ENCODE data around the gene HNRNPA3.
A peak's percentile ranks its signal among the peaks of the same experiment; 100 is the strongest.
"Not testable (repeated sequence)": the region's sequence is repeated elsewhere in the genome, so short reads cannot be mapped to it uniquely, and the experiment has no call there.

HNRNPA3 gene

DNA sequence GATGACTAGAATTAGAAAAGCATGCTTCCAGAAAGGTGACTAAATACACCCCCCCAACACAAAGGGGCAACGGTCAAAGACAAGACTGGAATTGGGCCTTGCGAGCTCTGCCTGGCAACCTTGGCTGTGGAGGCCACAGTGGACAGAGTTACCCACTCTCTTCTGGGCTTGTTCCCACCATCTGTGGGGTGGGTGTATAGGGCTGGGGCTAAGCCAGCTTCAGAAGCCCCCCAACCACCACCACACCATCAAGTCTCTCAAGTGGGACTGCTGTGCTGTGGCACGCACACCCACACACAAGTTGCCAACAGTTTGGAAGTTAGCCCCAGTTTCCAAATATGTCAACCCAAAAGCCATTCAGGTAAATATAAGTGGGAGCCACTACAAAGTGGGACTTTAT is 44.1 kb downstream of the HNRNPA3 start:
- no peak for DNase-seq

DNA sequence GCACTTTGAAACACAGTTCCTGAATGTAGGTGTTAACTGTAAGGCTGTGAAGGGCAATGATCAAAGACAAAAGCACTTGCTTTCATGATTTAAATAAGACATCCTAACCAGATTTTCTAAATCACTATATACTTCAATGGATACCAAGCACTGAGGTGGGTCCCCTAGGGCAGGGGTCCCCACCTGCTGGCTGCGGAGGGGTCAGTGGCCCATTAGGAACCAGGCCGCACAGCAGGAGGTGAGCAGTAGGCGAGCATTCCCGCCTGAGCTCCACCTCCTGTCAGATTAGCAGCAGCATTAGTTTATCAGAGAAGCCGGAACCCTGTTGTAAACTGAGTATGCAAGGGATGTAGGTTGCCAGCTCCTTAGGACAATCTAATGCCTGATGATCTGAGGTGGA is 44.9 kb downstream of the HNRNPA3 start:
- no peak for DNase-seq

GRCh38 chr2:177258059-177258458 is 45.5 kb downstream of the HNRNPA3 start:
- DNase-seq: no peak

- no peak for DNase-seq
Observed at GRCh38 chr2:177260379-177260778, 47.8 kb downstream of the HNRNPA3 start.

DNA sequence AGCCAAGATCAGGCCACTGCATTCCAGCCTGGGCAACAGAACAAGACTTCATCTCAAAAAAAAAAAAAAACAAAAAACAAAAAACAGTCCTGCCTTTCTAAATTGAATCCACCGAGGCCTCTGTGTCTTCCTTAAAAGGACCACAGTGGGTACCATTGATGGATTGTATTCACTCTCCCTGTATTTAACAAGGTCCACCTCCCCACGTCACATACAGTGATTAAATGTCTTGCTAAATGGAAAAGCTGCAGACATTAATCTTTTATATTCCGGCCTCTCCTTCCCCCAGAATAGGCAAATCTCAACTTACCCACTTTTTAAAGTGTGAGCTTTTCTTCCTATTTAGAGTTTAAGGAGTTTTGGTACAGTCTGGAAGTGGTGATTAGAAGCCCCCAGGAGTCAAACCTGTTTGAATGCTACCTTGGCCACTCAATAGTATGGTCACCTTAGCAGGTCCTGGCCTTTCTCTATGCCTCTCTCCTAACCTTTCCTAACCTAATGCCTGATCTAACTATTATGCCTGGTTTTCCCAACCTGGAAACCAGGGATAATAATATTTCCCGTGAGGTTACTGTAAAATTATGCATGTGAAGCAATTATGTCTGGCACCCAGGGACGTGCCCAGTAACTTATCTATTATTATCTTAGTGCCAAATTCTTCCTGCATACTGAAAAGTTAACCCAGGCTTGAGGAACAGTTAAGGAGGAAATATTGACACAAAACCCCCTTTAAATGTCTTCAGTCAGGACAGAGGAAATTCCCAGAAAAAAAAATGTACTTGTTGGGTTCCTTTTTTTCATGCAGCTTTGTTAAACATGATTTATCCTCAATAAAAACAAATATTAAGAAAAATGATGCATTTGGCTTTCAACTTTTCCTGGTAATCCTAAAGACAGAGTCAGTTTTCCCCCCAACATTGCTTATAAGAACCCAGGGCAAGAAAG is 48.8 kb downstream of the HNRNPA3 start:
- DNase-seq: no peak

GRCh38 chr2:177262092-177262491 is 49.5 kb downstream of the HNRNPA3 start:
- DNase-seq: no peak

DNA sequence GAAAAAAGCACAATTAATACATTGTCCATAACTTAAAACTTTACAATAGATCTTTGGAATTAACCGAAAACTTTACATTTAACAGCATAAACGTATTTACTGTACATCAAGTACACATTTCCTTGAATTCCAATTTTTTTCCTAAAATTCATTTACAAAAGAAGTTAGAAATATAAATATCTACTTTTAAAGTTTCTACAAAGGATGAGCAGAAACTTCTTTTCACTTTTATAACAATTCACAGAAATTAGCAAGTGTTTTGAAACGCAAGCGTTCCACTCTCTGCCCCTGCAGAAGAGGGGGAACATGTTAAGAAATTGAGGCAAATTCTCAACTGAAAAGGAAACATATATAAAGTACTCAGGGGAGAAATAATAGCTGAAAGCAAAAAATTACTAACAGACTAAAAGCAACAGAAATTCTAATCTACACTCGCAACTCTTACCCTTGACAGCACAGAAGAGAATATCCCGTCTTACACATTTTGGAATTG is 50.4 kb downstream of the HNRNPA3 start:
- DNase-seq: no peak

DNA sequence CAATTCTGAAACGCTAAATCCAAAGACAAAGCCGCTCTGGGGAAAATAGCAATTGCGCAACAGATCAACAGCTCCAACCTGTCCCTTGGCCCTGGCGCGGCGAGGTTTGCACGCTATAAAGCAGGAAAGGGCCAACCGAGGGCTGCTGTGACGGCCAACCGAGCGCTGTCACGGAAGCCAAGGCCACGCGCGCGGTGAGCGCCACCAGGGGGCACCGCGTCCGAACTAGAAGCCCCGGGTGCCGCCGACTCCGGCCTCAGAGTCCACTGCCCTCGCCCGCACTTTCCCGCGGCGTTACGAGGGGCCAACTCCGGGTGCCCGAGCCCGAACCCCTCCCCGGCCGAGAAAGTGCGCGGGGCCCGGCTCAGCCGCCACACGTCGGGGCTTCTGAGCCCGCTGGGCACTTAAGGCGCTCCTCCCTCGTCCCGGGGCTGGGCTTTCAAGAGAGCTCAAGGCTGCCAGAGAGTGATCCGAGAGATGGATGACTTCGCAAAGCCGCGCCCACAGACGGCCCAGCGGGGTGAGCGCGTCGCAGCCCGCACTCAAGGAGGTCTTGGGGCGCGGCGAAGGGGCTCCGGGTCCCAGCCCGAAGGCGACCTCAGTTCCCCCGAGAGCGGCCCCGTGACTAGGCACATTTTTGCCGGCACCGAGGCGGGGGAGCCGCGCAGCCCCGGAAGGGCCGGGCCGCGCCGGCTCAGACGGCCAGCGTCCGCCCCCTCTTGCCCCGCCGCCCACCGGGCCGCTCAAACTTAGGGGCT is 51.0 kb downstream of the HNRNPA3 start:
- peak; percentile 99 for DNase-seq

- DNase-seq: peak; percentile 81
Observed at GRCh38 chr2:177264209-177264692, 51.7 kb downstream of the HNRNPA3 start.

DNA sequence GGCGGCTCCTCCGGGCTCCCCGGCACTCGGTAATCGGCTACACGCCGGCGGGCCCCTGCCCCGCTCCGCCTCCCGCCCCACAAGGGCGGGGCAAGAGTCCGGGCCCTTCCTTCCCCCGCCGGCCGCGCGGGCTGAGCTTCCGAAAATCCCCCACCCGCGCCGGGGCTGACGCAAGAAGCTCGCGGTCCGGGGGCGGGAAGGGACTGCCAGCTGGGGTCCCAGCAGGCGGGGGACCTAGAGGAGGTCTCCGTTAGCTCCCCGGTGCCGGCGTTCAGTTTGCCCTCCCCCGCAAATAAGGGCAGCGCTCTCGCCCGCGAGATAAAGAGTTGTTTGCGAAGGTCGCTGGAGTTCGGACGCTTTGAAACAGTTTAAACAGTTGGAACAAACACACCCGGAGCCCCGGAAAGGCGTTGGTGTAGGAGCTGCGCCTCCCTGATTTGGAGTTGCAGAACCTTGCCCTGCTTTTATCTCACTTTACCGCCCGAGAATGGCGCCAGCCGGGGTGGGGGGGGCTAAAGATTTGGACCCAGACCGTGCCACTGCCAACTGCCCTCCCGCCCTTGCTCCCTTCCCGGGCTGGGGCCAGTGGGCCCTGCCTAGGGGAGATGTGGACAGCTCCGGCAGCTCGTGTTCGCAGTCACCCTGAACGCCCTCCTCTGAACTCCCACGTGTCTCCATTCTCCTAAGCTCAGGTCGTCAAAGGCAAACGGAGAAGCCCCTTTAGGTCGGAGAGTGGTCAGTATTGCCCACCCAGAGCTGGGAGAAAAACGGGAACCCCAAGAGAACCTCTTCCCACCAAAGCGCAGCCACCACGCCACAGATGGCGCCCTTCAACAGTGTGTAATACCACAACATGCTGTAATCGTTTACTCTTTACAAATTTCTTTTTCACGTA is 52.3 kb downstream of the HNRNPA3 start, which contains the start of gene NFE2L2:
TSS of gene NFE2L2 (minus strand) at position 35 of the 895 bp plus-strand sequence. CDS start 151 bp downstream, outside the sequence.
- peak; percentile 97 for DNase-seq

GRCh38 chr2:177265824-177266817 is 53.5 kb downstream of the HNRNPA3 start:
- no peak for DNase-seq

GRCh38 chr2:177266955-177267354 is 54.4 kb downstream of the HNRNPA3 start:
- DNase-seq: not testable (repeated sequence)

DNA sequence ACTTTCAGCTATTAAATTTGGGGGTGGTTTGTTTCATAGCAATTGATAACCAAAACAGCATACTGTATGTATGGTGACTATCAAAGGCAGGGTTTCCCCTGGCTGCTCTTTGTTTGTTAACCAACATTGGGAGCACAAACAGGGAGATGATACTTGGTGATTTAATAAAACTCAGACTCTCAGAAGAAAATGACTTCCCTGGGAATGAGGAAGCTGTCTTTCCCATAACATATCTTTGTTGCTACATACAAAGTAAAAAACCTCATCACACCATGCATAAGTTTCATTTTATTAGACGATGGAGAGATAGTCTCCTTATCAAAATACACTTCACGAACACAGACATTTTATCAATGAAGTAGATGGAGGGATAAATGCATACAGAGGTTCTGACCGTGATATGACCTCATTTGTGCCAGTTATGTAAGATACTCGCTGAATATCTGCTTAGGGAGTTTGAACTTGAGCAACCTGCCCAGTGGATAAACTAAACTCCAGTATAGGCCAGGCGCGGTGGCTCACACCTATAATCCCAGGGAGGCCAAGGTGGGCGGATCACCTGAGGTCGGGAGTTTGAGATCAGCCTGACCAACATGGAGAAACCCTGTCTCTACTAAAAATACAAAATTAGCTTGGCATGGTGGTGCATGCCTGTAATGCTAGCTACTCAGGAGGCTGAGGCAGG is 55.7 kb downstream of the HNRNPA3 start:
- no peak for DNase-seq

DNA sequence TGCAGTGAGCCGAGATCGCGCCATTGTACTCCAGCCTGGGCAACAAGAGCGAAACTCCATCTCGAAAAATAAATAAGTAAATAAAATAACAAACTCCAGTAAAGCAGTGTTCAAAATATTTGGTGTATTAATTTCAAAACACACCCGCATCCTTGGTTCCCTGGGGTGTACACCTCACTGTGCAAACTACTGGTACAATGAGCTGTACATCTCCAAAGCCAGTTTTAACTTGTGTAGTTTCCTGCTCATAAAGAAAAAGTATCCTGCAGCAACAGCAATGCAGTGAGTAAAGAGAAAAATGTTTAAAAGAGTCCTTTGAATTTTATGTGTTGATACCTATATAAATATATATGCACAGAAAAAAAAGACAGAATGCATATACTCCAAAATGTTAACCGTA is 56.3 kb downstream of the HNRNPA3 start:
- DNase-seq: no peak

DNA sequence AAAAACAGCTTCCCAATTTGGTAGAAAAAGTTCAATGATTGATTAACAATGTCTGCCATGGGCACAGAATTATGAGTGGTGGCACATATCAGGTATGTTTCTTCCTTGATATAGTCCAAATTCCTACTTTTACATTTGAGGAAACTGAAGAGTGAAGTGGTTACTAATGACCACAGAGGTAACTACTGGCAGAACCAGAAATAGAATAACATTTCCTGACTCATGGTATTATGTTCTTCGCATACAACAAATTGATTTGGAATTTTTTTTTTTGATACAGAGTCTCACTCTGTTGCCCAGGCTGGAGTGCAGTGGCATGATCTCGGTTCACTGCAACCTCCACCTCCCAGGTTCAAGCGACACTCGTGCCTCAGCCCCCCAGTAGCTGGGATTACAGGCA is 57.9 kb downstream of the HNRNPA3 start:
- no peak for DNase-seq

- DNase-seq: no peak
Observed at GRCh38 chr2:177271981-177272666, 59.5 kb downstream of the HNRNPA3 start.

- no peak for DNase-seq
Observed at GRCh38 chr2:177272765-177273164, 60.2 kb downstream of the HNRNPA3 start.

- no peak for DNase-seq
Observed at GRCh38 chr2:177273408-177273807, 60.8 kb downstream of the HNRNPA3 start.
